Prostate gland (tissue), 2 donors: Measurements from ENCODE around the gene MAP4K4.

ENCODE experiments used
- CTCF ChIP-seq, 4 experiments: fragments of 200-600 bp in 2 of 4; fragments of 450-650 bp in 2 of 4; sonication (generic) in 2 of 4; IDR thresholded peaks; 1 replicate in 3 of 4; 2 replicates in 1 of 4; pipeline ENCODE4 v1.5.1; 2016 to 2019; ENCODE audit warnings: antibody characterized with exemption in 4 of 4, mild to moderate bottlenecking in 2 of 4, moderate library complexity in 2 of 4
- POLR2A ChIP-seq: fragments of 450-650 bp; IDR thresholded peaks from one replicate; pipeline ENCODE4 v1.6.1; 2016; ENCODE audit warnings: antibody characterized with exemption, mild to moderate bottlenecking

DNA sequence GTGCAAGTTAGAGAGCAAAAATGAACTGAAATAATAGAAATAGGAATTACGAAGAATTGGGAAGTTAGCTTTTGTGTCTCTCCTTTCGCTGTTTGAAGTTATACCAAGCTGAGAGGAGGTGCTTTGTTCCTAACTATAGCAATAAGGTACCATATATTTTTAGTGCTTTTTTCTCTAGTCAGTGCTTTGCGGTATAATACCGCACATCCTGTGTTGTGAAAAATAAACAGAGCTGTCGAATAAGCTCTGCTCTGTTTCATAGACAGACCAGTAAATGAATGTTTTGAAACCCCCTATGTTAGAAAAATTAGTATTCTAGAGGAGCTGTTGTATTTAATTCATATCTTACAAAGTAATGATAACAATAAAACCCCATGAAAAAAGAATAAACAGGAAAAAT, 130.8 kb downstream of the MAP4K4 start:
- TF ChIP-seq POLR2A (no peak), CTCF (IDR thresholded peaks at IDR 0.05) (no peak)
